Hippocampal formation (tissue), 2 donors: ENCODE data around the gene CKM.
"Not testable (repeated sequence)": the region's sequence is repeated elsewhere in the genome, so short reads cannot be mapped to it uniquely, and the experiment has no call there.

Experiments
- DNase-seq, 2 donors: peaks; one replicate each; lab custom pipeline; 2025; lab: John Stamatoyannopoulos, UW

CKM gene

DNA sequence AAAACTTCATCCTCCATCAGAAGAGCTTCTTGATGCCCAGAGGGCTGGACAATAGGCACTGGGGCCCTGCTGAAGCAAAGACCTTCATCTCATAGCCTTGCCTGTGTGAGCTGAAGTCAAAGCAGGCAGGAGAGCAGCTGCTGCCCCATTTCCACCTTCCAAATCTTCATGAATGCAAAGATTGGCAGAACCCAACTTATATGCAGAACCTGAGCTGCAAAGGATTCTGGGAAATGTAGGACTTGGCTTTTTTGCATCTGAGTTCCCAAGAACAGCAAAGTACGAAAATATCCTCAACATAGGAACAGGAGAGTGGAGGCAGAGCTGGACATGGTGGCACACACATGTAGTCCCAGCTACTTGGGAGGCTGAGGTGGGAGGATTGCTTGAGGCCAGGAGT lies 30.8 kb downstream of the CKM start:
- no peak for DNase-seq

DNA sequence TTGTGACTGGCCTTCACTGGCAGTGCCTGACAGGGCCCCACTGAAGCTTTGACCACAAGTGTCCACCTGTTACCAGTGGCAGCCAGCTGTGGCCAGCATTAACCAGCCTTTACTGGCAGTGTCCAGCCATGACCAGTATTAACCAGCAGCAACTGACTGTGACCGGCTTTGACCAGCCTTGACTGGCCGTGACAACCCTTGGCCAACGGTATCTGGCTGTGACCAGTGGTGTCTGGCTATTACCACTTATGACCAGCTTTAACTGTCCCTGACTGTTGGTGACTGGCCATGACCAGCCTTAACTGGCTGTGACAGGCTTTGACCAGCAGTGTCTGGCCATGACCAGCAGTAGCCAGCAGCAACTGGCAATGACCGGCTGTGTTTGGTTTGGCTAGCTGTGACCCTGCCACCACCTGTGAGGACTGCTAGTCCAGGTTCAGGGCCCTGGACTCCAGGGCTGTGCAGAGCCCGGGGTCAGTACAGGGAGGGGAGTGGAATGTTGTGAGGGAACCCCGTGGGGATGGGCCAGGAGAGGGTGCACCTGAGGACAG lies 32.2 kb downstream of the CKM start:
- DNase-seq: no peak

DNA sequence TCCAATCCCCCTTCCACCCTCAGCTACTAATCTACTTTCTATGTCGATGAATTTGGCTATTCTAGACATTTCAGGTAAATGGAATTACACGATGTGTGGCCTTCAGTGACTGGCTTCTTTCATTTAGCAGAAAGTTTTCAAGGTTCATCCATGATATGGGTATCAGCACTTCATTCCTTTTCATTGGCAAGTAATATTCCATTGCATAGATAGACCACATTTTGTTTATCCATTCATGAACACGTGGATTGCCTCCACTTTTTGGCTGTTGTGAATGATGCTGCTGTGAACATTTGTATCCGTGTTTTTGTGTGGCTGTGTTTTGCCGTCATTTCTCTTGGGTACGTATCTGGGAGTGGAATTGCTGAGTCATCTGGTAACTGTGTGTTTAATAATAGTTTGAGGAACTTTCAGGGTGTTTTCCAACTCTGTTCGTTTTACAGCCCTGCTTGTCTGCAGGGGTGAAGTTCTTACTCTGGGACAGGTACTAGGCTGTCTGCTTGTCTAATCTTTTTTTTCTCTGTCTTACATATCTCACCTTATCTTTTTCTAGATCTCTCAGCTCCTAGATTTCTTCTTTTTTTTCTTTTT lies 39.1 kb downstream of the CKM start:
- no peak for DNase-seq

DNA sequence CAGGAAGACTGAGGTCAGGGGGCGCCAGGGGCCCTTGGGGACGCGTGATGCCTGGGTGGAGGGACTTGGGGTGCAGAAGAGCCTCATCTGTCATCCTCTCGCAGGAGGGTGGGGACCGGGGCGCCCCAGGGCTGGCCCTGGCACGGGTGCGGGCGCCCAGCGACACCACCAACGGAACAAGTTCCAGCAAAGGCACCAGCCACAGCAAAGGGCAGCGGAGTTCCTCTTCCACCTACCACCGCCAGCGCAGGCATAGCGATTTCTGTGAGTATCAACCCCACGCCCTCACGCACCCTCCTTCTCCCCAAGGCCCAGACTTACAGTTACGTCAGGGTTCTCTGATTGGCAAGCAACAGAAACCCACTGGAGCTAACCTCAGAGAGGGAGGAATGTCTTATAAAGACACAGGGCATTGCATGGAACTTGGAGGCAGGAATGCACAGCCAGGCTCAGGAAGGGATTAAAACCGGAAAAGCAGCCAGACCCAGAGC lies 42.2 kb downstream of the CKM start:
- DNase-seq: no peak

DNA sequence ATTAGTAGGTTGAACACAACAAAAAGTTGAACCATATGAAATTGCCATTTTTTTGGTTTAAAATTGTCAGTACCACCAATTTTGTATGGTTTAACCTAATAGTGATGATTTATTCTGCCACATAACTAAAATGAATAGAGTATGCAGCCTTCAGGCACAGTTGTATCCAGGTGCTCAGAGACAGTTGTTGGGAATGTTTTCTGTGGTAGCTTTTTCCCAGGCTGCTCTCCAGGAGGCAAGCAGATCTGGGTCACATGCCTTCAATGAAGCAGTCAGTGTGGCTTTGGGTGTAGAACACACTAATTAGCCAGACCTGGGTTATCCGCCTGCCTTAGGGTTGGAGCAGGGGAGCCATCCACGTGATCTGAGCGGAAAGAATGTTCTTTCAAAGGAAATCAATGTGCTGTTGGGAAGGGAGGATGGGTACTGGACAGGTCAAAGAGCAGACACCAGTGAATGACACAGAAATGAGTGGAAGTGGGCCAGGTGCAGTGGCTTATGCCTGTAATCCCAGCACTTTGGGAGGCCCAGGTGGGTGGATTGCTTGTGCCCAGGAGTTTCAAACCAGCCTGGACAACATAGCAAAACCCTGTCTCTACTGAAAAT lies 43.0 kb downstream of the CKM start:
- no peak for DNase-seq

DNA sequence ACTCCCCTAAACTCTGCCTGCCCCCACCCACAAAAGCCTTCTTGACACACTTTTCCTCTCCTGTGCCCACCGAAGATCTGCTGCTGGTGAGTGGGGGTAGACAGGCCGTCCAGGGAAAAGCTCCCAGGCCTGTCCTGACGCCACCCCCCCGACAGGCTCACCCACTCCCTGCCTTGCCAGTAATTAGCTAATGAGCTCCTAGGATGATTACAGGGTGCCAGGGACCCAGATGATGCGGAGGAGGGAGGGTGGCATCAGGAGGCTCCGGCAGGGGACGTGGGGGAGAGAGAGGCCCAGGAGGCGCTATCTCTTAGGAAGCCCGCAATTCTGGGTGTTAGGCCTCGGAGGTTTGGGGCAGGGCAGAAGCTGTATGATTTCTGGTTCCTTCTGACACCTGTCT lies 44.6 kb downstream of the CKM start:
- no peak for DNase-seq

DNA sequence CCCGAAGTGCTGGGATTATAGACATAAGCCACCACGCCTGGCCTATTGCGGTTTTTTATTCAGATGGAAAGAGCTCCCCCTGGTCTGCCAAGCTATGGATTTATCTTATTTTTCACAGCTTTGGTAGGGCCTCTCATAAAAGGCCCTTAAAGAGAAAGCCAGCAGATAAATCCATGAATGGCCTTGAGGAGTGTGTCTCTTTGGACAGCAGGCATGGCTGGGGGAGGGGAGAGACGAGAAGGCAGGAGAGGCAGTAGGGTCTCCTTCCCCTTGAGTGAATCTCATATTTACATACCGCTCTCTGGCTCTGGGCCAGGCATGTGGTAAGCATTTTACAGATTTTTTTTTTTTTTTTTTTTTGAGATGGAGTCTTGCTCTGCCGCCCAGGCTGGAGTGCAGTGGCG lies 46.4 kb downstream of the CKM start:
- DNase-seq: no peak

DNA sequence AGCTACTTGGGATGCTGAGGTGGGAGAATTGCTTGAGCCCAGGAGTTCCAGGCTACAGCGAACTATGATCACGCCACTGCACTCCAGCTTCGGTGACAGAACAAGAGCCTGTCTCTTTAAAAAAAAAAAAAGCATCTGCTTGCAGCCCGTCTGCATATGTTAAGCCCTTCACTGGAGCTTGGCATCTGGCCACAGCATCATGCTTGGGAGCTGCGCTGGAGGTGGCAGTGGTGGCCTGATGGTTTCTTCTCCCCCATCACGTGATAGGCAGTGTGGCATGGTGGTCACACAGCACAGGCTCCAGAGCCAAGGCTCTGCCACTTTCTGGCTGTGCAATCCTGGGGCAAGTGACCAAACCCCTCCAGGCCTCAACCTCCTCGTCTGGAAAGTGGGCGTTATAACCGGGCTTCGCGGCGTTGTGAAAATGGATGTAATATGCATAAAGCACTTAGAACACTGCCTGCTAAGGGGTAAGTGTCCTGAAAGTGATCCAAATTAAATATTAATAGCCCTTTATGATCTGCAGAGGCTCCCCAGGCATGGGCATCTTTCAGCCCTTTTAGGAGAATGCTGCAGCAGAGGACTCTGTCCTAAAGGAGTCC lies 47.2 kb downstream of the CKM start:
- DNase-seq: no peak

DNA sequence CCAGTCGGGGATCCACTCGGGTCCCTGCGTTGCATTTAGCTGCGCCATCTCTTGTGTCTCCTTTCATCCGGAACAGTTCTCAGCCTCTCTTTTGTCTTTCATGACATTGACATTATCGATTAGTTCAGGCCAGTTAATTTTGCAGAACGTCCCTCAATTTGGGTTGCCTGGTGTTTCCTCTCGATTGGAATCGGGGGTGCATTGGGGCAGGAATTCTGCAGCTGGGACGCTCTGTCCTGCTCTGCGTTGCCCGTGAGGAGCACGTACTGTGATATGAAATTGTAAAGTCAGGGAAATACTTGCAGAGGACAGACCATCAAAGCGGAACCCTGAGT lies 49.2 kb downstream of the CKM start:
- DNase-seq: no peak

DNA sequence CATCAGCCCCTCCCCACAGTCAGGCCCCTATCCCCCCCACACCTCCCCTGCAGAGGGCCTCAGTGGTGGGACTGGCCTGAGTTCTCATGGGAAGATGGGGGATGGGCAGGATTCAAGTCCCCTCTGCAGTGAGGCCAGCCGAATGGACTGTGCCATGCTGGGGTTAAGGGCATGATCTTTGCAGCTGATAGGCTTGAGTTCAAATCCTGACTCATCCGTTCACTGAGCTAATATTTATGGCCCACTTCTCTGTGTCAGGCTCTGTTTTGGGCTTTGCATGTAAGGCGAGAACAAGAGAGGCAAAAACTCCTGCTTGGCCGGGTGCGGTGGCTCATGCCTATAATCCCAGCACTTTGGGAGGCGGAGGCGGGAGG lies 51.0 kb downstream of the CKM start:
- DNase-seq: no peak

DNA sequence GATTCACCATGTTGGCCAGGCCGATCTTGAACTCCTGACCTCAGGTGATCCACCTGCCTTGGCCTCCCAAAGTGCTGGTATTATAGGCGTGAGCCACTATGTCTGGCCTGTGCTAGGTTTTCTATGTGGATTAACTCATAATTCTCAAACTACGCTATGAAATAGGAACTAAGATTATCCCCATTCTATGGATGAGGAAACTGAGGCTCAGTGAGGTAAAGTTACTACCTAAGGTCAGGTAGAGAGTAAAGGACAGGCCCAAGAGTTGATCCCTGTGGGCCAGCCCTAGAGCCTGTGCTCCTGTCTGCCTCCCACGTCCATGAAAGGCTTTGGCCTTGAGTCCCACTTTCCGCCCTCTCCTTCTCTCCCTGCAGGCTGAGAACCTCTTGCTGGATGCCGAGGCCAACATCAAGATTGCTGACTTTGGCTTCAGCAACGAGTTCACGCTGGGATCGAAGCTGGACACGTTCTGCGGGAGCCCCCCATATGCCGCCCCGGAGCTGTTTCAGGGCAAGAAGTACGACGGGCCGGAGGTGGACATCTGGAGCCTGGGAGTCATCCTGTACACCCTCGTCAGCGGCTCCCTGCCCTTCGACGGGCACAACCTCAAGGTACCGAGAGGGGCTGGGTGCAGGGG lies 51.5 kb downstream of the CKM start:
- DNase-seq: no peak

DNA sequence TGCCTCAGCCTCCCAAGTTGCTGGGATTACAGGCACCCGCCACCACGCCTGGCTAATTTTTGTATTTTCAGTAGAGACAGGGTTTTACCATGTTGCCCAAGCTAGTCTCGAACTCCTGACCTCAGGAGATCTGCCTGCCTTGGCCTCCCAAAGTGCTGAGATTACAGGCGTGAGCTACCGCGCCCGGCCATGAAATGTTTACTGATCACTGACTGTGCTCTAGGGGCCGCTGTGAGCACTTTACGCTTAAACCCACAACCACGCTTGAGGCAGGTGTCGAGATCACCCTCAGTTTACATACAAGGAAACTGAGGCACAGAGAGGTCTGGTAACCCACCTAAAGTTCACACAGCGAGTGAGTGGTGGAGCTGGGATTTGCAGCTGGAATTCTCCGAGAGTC lies 52.7 kb downstream of the CKM start:
- DNase-seq: not testable (repeated sequence)

DNA sequence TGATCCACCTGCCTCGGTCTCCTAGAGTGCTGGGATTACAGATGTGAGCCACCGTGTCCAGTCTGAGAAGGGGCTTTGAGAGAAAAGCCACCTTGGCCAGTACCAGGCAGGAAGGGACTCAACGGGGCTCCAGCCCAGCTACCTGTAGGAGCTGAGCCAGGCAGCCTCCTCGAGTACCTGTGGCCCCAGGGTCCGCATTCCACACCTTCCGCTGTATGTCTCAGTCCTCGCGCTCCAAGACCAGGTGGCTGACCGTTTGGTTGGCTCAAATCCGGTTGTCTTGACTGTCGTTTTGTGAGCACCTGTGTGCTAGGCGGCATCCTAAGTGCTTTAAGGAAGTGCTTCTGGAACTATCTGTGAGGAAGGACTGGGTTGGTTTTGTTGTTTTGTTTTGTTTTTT lies 55.4 kb downstream of the CKM start:
- DNase-seq: no peak

DNA sequence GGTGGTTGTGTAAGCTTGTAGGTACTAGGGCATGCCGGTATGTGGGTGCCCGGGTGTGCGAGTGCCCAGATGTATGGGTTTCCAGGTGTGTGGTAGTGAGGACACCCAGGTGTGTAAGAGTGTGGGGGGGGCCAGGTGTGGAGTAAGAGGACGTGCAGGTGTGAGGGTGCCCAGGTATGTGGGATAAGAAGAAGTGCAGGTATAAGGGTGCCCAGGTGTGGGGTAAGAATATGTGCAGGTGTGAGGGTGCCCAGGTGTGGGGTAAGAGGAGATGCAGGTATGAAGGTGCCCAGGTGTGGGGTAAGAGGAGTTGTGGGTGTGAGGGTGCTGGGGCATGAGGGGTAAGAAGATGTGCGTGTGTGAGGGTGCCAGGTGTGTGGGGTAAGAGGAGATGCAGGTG lies 57.3 kb downstream of the CKM start:
- DNase-seq: no peak

DNA sequence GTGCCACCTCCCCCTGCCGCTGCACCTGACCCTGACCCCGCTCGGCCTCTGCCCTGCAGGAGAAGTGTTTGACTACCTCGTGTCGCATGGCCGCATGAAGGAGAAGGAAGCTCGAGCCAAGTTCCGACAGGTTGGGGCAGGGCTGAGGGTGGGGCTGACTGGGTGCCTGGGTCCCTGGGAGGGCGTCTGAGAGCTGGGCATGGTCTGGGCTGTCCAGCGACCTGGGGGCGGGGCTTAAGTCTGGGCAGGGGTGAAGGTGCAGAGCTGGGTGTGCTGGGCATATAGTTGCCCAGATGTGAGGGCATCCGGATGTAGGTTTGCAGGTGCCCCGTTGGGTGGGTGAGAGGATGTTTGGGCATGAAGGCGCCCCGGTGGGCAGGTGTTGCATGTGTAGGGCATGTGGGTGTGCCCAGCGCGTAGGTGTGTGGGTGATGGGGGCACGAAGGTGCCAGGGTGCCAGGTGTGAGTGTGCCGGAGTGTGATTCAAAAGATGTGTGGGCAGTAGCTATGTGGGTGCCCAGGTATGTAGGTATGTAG lies 57.8 kb downstream of the CKM start:
- no peak for DNase-seq

DNA sequence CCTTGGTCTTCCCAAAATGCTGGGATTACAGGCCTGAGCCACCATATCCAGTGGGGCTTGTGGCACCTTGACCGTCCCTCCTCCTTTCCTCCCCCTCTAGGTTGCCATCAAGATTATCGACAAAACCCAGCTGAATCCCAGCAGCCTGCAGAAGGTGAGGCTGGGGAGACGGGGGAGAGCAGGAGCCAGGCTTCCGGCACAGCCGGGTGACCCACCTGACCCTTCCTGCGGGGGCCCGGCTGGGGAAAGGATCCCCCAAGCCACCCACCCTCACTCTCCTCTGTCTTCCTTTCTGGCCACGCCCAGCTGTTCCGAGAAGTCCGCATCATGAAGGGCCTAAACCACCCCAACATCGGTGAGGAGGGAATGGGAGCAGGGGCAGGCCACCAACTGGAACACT lies 59.7 kb downstream of the CKM start:
- DNase-seq: no peak

DNA sequence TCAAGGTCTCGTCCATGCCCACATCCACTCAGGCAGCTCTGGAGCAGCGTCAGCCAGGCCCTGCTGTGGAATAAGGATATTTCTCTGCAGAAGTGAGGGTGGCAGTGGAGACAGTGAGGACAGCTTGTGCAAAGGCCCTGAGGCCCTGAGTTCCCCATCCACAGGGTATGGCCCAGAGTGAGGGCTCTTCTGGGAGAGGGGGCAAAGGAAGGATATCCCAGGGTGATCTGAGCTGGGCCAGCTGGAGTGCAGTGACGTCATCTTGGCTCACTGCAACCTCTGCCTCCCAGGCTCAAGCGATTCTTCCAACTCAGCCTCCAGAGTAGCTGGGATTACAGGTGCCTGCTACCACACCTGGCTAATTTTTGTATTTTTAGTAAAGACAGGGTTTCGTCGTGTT lies 60.1 kb downstream of the CKM start:
- DNase-seq: no peak

DNA sequence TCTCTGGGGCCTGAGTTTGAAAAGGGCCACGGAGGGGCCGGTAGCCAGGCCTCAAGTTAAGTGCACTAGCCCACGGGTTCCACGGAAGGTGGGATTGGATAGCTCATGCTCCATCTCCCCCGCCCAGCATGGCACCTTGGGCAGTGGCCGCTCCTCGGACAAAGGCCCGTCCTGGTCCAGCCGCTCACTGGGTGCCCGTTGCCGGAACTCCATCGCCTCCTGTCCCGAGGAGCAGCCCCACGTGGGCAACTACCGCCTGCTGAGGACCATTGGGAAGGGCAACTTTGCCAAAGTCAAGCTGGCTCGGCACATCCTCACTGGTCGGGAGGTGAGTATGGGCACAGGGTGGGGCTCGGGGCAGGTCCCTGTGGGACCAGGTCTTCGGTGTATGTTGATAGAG lies 63.8 kb downstream of the CKM start:
- no peak for DNase-seq

DNA sequence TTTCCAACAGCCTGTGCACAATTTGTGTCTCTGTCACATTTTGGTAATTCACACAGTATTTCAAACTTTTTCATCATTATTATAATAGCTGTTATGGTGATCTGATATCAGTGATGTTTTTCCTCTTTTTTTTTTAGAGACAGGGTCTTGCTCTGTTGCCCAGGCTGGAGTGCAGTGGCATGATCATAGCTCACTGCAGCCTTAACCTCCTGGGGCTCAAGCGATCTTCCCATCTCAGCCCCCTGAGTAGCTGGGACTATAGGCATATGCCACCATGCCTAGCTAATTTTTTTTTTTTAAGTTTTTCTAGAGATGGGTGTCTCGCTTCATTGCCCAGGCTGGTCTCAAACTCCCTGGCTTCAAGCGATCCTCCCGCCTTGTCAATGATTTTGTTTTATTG lies 65.8 kb downstream of the CKM start:
- no peak for DNase-seq
